Stimulated activated CD4-positive, alpha-beta T cell treated with anti-CD3 and anti-CD28 coated beads, TNF-alpha, amount 100 ng/mL, for 1 hour (primary cell): ENCODE data around the gene LRIG2.
"Not testable (repeated sequence)": the region's sequence is repeated elsewhere in the genome, so short reads cannot be mapped to it uniquely, and the experiment has no call there.

Source experiments
- DNase-seq, 3 donors: peaks; one replicate each; pipeline ENCODE4 v3.0.0-alpha.2; 2020; ENCODE audit warnings: low read depth in 3 of 3, low spot score in 1 of 3

The LRIG2 gene, protein sequence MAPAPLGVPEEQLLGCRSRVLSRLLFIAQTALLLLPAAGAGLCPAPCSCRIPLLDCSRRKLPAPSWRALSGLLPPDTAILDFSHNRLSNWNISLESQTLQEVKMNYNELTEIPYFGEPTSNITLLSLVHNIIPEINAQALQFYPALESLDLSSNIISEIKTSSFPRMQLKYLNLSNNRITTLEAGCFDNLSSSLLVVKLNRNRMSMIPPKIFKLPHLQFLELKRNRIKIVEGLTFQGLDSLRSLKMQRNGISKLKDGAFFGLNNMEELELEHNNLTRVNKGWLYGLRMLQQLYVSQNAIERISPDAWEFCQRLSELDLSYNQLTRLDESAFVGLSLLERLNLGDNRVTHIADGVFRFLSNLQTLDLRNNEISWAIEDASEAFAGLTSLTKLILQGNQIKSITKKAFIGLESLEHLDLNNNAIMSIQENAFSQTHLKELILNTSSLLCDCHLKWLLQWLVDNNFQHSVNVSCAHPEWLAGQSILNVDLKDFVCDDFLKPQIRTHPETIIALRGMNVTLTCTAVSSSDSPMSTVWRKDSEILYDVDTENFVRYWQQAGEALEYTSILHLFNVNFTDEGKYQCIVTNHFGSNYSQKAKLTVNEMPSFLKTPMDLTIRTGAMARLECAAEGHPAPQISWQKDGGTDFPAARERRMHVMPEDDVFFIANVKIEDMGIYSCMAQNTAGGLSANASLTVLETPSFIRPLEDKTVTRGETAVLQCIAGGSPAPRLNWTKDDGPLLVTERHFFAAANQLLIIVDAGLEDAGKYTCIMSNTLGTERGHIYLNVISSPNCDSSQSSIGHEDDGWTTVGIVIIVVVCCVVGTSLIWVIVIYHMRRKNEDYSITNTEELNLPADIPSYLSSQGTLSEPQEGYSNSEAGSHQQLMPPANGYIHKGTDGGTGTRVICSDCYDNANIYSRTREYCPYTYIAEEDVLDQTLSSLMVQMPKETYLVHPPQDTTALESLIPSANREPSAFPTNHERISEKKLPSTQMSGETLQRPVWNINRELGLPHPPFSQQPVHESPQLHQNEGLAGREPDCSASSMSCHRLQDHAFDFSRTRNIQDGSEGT

DNA sequence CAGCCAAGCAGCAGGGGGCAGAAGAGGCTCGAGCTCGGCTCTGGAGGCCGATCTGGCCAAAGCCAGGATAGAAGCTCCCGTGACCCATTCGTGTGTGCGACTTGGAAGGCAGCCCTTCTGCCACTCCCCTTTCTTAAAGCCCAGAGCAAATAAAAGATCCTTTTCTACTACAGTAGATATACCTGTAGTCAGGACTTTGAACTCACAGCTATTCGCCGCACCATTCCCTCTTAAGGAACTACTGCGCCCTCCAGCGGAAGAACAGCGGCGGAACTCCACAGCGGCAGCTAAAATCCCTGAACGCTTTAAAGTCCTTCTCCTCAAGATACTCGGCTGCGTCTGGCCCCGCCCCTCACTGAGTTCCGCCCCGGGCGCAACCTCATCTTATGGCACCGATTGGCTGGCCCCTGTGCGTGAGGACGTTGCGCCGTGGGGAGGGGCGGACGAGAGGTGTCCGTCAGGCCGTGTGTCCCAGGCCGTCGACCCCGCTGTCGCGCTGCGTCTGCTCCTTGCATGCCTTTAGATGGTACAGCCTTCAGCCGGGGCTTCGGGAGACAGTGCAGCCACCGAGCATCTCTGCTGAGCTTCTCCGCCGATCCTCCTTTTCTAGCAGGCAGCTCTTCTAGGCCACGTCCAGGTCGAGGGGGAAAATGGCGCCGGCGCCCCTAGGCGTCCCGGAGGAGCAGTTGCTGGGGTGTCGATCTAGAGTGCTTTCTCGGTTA, at the start of gene LRIG2:
Gene LRIG2, plus strand, starts transcription at position 442 of the 722 bp plus-strand sequence. Its CDS starts 209 bp downstream, at position 651.
- peak; percentile 89 to 96 (median 91) for DNase-seq

DNA sequence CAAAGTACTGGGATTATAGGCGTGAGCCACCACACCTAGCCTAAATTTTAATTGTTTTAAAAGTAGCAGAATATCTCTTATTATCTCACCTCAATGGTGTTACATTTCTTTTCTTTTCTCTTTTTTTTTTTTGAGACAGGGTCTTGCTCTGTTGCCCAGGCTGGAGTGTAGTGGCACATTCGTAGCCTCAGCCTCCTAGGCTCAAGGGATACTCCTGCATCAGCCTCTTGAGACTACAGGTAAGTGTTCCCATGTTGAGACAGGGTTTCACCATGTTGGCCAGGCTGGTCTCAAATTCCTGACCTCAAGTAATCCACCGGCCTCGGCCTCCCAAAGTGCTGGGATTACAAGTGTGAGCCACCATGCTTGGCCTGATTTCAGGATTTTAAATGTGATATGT, 49.7 kb upstream of the LRIG2 start:
- not testable (repeated sequence) for DNase-seq

DNA sequence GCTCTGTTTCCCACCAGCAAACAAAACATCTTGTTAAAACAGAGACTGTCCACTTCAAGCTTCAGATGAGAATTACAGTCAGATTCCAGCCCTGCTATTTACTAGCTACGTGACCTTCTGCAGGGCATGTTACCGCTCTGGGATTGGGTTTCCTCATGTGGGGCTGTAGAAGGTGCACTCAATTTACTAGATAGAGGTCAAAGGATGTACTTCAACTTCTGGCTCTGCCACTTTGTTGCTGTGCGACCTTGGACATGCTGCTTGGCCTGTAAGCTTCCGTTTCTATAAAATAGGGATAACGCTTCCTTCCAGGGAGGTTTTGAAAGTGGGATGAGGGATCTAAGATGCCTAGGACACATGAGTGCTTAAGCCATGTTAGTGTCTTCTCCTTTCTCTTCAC, 46.0 kb upstream of the LRIG2 start:
- no peak for DNase-seq

DNA sequence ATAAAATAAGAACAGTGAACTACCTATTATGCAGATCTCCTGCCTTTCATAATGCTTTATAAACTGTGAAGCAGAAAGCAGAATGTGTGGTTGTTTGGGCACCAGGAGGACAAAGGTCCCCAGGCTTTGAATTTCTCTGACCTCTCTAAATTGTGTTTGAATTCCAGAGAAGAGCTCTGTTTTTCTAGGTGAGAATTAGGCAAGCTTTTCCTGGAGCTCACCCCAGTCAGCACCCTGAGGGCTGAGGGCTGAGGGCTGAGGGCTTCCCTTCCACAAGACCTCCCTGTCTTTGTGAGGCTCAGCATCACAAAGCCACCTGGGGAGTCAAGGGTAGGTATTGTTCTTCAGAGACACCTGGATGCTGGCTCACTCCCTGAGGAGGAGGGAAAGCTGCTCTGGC, 45.5 kb upstream of the LRIG2 start:
- DNase-seq = no peak

DNA sequence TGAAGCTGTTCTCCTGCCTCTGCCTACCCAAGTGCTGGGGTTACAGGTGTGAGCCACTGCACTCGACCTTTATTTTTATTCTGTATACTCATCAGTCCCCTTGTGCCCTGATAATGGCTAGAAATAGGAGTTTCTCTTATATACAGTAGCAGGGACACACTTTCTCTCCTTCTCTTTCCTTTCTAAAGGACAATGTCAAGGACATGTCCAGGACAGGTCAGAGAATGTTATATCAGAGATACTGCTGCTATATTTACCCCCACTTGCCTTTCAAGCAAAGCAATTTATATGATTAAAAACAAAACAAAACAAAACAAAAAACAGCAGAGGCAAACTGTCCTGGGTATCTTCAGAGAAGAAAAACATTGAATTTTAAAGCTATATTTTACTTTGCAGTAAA, 43.2 kb upstream of the LRIG2 start:
- no peak for DNase-seq

DNA sequence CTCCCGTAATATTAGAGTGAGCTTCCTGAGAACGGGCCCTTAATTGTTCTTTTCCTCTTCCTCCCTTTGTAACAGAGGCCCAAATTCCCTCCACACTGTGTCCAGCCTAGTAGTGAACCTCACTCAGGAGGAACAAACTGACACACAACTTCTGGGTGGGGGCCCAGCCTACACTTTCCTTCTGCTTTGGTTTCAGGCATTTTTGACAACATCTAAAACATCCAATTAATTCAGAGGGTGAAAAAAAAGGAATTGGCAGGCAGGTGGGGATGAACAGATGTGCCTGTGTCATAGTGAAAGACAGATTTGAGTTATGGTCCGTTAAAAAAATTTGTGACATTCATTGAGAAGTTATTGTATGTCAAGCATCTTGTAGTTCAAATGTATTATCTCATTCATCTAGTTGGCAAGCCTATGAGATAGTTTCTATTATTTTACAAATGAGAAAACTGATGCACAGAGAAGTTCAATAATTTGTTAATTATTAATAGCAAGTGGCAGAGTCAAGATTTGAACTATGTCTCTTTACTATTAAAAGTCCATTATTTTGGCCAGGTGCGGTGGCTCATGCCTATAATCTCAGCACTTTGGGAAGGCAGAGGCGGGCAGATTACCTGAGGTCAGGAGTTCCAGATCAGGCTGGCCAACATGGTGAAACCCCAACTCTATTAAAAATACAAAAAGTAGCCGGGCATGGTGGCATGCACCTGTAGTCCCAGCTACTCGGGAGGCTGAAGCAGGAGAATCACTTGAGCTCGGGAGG, 41.6 kb upstream of the LRIG2 start:
- DNase-seq = no peak

DNA sequence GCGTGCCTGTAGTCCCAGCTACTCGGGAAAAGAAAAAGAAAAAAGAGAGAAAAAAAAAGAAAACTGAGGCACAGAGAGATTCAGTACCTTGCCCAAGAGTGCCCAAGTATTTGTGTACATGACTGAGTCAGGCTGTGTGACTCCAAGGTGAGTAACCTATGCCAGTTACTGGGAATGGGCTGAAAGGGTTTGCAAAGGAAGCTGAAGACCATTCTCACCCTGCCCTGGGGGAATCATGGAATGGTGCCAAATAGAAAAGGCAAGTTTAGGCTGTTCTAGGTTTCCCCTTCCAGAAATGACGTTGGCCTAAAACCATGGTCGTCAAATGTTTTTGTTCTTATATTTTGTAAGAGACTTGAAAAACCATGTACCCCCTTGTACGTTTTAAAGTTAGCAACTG, 37.9 kb upstream of the LRIG2 start:
- no peak for DNase-seq

DNA sequence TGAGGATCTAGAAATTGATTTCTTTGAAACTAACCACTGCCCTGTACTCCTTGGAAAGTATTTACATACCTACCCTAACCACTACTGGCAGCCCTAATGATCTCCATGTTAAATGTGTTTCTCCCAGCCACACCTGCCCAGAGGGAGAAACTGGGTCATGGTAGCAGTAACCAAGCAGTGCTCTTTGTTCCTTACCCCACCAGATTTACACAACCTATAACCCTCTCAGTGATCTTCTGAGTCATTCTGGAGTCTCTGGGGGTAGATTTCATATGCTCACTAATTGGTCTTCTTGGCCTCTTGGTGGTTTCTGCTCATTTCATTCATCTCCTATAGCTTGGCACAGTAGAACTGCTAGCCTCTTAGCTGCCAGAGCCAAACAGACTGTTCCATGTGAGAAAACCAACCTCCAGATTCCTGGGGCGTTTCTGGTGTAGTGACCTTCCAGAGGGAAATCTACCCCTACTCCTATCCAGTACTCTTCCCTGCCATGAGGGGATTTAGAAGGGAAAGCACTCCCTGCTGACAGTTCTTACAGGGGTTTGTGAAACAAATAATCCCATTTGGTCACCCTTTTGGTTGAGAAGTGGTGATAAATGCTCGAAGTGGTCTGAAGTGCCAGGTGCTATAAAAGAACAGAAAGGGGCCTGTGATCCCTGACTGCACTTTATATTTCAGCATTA, 36.2 kb upstream of the LRIG2 start:
- no peak for DNase-seq

DNA sequence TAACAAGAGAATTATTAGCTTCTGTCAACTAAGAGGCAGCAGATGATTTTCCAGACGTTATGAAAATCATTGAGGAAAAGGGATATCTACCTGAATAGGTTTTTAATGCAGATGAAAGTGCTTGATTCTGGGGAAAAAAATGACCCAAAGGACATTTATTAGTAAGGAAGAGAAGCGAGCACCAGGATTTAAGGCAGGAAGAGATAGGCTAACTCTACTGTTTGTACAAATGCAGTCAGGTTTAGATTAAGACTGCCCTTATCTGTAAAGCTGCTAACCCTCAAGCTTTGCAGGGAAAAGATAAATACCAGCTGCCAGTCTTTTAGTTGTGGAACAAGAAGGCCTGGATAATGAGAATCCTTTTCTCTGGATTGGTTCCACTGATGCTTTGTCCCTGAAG, 33.0 kb upstream of the LRIG2 start:
- no peak for DNase-seq

DNA sequence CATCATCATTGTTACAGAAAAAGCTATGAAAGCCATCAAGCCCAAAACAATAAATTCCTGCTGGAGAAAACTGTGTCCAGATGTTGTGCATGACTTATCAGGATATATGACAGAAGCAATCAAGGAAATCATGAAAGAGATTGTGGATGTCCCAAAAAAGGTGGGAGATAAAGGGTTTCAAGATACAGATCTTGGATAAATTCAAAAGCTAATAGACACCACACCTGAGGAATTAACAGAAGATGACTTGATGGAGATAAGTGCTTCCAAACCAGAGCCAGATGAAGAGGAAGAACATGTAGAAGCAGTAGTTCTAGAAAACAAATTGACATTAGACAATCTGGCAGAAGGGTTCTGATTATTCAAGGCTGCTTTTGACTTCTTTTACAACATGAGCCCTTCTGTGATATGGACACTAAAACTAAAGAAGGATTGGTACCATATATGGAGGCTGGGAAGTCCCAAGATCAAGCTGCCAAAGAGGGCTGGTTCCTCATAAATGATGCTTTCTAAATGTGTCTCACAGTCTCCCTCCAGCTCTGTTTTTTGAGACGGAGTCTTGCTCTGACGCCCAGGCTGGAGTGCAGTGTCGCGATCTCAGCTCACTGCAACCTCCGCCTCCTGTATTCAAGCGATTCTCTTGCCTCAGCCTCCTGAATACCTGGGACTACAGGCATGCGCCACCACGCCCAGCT, 32.1 kb upstream of the LRIG2 start:
- no peak for DNase-seq

DNA sequence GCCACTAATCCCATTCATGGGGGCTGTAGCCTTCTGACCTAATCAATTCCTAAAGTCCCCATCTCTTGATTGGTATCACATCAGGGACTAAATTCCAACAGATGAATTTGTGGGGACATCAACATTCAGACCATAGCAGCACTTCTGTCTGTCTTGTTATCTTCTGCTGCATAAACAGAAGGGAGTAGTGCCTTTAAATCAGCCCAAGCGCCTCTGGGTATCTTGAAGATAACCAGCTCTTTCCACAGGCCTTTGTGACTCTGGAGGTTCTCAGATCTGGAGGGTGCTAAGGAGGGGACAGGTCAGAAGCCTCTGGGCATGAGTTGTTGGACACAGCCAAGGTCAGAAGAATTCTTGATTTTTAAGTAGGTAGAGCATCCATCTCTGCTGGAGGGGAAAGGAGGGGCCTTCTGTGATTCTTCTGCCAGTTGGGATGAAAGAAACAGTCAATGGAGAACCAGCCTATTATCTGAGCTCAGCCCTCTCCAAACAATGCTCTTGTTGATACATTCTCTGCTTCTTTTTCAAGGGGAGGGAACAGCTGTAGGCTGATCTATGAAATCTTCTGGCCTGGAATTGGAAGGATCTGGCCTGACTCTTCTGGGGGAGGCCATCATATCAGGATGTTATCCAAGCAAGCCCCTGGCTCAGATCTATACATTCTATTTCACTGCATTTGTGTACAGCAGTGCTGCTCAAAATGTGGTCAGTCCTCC, 31.3 kb upstream of the LRIG2 start:
- DNase-seq = no peak

DNA sequence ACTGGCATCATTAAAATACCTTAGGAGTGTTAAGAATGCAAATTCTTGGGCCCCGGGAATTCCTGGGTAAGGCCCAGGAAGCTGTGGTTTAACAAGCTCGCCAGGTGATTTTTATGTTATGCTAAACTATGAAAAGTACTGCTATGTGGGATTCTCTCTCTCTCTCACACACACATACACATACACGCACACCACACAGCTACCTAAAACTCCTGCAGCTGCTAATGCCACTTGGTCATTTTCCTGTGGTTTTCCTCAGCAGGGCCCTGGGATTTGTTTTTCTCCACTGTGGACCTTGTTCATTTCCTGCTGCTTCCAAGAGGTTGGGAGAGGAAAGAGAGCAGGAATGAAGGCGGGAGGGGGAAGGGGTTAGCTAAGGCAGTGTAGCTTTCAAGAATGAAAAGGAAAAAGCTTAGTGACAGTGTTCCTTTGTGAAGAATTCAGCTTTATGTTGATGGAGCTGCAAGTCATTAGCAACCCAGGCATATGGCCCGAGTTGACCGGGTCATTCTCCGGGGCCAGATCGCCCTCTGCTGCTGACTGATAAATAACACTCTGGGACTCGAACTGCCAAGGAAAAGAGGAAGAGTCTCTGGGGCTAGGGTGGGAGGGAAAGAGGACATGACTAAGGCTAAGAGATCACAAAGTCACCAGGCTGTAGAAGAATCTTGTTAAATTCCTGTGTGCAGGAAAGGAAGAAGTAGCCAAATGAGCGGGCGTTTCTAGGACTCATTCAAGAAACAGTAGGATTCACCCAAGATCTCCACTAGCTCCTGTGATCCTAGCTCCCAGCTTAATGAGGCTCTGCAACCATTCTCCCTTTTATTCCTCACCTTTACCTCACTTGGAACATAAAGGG, 30.5 kb upstream of the LRIG2 start:
- DNase-seq = no peak

DNA sequence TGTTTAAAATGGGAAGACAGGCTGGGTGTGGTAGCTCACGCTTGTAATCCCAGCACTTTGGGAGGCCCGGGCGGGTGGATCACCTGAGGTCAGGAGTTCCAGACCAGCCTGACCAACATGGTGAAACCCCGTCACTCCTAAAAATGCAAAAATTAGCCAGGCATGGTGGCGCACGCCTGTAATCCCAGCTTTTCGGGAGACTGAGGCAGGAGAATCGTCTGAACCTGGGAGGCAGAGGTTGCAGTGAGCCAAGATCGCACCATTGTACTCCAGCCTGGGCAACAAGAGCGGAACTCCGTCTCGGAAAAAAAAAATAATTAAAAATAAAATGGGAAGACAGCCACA, 29.9 kb upstream of the LRIG2 start:
- DNase-seq = not testable (repeated sequence)

DNA sequence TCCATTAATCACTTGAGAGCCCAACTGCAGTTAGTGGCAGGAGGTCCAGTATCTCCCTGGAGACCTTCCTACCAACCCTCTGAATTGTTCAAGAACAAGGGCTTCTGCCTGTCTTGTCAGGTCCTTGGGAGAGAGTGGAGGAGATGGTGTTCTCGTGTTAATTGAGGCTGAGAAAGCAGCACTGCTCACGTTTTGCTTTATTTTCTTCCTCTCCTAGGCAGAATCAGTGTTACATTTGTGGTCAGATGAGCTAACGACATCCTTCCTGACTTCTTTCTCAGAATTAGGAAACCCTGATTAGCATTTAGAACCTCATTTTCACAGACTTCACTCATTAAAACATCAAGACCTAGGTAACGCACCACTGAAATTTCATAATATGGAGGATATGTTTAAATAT, 26.4 kb upstream of the LRIG2 start:
- DNase-seq = no peak

DNA sequence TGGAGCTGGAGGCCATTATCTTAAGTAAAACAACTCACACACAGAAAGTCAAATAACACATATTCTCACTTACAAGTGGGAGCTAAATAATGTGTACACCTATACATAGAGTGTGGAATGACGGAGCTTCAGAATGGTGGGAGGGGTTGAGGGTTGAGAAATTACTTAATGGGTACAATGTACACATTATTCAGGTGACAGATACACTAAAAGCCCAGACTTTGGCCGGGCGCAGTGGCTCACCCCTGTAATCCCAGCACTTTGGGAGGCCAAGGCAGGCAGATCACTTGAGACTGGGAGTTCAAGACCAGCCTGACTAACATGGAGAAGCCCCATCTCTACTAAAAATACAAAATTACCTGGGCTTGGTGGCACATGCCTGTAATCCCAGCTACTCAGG, 24.9 kb upstream of the LRIG2 start:
- no peak for DNase-seq

DNA sequence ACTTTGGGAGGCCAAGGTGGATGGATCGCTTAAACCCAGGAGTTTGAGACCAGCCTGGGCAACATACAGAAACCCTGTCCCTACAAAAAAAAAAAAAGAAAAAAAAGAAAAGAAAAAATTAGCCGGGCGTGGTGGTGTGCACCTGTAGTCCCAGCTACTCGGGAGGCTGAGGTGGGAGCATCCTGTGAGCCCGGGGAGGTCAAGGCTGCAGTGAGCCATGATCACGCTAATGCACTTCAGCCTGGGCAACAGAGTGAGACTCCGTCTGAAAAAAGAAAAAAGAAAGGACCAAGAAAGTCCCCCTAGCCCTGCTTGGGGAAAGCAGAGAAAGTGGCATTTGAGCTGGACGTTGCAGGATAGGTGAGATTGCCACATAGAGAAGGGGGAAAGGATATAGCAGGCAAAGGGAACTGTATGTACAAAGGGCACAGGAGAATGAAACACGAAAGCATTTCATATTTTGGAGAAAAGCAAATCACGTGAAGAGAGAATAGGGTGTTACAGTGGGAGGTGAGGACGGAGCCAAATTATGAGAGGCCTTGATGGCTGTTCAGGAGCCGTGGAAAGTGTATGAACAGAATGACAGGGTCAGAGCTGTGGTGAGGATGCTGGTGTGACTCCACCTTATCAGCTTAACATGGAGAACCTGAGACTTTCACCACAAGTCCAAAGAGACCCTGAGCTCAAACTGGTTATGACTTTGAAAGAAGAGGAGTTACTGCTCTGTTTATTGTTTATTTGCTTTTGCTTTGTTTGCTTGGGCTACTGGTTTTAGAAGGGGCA, 19.5 kb upstream of the LRIG2 start:
- DNase-seq = no peak

DNA sequence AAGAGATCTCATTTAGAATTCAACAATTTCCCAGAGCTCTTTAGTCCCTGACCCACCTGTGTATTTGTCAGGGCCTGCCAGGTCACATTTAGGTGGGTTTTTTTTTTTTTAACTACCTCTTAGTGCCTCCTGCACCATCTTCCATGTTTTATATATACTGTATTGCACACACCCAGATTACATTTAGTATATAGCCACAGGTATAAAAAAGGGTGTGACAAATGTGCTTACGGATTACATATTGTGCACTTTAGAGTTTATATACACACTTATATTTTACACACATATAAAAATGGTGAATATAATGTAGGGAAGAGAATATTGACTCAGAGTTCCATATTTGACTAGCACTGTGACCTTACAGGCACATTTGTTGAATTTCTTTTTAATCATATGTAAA, 17.4 kb upstream of the LRIG2 start:
- DNase-seq = no peak
